HG03159 (cell line): ENCODE data around the gene CDR2L.
"Not testable (repeated sequence)": the region's sequence is repeated elsewhere in the genome, so short reads cannot be mapped to it uniquely, and the experiment has no call there.

Experiments
- ATAC-seq: cut with Tn5 transposase; IDR thresholded peaks from one replicate; pipeline ENCODE4 v1.9.1; 2021; ENCODE audit warnings: mild to moderate bottlenecking, moderate library complexity; ENCODE audit not compliant: unreplicated experiment

The CDR2L gene

DNA sequence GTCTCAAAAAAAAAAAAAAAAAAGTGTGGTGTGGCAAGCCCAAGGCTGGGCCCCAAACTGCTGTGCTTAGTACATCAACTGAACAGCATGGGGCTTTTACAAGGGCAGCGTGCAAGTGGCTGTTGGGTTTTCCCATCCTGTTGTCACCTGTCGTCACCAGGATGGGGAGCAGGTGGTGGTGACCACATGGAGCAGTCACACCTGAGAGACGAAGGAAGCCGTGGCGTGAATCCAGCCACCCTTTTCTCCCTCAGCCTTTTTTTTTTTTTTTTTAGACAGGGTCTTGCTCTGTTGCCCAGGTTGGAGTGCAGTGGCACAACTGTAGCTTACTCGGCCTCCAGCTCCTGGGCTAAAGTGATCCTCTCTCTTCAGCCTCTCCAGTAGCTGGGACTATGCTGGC lies 20.9 kb downstream of the CDR2L start:
- ATAC-seq, result no peak

DNA sequence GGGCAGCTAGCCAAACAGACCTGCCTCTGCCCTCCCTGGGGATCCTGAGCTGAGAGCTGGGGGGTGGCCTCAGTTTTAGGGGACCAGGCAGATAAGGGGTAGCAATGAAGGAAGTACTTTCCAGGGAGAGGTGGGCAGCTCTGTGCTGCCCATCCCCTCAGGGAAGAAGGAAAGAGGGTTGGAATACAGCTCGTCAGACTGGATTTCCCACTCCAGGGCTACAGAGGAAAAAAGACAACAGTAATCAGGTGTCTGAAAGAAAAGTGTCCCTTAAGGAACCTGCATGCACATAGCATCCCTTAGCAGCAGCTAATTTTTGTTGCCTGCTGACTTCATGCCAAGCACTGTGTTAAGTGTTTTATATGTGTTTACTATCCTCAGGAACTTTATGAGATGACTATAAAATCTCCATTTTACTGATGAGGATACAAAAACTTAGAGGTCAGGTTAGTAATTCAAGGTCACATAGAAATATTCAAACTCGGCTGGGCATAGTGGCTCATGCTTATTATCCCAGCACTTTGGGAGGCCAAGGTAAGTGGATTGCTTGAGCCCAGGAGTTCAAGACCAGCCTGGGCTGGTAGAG lies 21.8 kb downstream of the CDR2L start:
- ATAC-seq, result no peak

DNA sequence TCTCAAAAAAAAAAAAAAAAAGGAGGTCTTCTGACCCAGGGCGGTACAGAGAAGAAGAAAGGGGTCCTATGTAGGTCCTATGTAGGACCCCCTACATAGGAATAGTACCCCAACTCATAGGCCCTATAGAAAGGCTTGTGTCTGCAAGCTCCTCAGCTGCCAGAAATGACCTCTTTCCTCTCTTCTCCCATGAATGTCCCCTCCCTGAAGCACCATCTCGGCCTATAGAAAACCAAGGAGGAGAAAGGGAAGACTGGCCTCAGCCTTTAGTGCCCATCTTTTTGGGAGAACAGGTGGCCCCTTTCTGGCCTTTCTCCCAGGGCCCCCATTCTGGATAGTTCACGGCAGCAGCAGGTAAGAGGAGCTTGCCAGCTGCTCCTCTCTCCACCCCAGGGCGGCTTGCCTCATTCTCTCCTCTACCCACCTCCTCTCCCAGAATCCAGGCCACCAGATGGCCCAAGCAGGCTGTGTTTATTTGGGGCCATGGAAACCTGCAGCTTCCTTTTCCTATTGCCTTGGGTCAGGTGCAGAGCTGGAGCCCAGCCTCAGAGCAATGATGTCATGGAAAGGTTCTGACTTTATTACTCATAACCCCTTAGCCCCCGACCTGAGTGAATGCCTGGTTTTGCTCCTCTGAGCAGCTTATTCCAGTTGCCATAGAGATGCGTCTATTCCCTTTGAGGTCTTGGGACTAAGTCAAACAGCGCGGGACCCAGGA lies 23.4 kb downstream of the CDR2L start:
- ATAC-seq, result no peak

DNA sequence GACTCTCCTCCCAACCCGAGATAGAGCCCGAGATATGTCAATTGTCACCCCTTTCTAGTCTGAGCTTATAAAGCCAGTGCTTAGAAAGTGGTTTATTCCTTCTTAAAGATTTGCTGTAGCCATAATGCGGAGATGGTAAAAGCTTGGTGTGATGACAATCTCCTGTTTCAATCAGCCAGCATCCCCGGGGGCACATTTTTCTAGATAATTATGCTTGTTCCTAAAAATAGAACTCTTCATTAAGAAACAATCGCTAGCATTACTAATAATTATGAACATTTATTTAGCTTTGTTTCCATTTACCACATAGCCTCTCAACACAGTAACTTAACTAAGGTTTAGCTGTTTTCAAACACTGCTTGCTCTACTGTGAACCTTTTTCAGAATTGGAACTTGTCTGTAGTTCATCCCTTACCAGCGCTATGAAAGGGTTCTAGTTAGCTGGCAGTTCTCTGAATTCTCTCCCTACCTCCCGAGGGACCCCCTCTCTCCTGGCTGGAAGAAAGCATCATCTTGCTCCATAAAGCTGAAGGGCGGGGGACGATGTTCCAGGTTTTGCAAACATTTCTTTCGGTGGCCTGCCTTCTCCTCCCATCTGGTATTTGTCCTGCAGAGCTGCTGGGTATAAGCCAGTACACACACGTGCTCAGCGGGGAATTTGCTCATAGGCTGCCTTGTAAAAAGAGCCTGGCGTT lies 24.1 kb downstream of the CDR2L start:
- ATAC-seq, result no peak

DNA sequence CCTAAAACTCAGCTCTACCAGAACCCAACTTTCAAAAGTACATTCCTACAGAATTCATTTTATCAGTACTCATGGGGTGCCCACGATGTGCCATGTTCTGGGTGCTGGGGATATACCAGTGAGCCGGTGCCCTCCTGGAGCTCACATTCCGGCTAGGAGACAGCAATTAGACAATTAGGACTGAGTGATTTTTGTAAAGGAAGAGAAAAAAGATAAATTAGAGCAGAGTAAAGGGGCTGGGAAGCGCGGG lies 24.6 kb downstream of the CDR2L start:
- ATAC-seq, result no peak

DNA sequence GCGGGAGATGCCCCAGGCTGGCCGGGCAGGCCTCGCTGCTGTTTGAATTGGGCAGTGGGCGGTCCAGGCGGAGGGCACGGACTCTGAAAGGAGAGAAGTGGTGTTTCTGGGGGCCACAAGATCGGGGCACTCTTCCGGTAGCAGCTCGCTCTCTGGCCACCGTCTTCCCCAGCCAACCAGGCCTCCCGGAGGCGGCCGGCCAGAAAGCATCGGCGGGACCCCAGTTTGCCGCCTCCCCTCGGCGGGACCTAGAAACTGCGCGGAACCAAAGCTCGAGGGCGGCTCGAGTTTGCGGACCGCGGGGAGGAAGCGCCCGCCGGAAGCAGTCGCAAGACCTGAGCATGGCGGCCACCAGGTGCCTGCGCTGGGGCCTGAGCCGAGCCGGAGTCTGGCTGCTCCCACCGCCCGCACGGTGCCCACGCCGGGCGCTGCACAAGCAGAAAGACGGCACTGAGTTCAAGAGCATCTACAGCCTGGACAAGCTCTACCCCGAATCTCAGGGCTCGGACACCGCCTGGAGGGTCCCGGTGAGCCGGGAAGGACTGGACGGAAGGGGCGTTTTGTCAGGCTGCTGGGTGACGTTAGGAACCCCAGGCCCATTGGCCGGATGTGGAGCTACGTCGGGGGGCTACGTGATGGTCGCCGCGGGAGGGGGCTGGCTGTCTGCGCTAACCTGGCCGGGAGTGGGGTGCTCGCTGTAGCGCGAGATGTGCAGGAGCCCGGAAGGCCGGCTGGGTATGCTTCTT lies 25.1 kb downstream of the CDR2L start, which contains the start of gene MRPL58:
MRPL58 (plus strand) TSS at position 325 of the 746 bp plus-strand sequence; CDS start at position 342, 17 bp downstream.
- ATAC-seq, result peak; percentile 81

DNA sequence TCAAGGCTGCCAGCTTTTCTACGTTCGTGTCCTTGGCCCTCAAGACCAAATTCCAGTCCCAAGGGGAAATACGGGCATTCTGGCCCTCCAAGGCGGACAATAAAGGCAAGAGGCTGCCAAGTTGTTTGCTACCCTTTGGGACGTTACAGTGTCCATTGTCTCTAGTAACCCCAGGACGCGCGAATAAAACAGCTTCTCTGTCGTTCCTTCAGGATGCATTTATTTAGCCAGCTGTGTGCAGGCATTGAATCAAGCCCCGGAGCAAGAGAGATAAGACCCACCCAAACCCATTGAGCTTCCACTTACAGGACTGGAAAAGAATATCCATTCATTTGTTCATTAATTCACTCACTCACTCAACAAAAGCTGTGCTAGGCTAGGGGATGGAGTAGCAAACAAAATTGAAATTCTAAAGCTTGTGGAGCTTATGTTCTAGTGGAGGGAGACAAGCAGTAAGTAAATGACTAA lies 25.7 kb downstream of the CDR2L start:
- ATAC-seq, result no peak

DNA sequence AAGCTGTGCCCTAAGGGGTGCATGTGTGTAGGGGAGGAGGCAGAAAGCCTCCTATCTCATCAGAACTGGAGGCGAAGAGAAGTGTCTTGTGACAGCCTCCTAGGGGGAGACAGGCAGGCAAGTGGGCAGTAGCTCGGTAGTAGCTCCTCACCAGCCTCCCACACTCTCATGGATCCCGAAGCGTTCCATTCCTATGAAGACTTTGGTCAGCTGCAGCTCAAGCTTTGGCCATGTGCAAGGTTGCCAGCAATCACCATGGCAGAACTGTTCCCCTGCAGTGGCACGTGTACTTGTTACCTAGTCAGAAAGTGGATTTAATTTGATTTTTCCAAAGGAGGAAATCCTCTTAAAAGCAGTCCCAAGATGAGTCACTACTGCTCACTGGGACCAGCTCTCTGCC lies 31.7 kb downstream of the CDR2L start:
- no peak for ATAC-seq

DNA sequence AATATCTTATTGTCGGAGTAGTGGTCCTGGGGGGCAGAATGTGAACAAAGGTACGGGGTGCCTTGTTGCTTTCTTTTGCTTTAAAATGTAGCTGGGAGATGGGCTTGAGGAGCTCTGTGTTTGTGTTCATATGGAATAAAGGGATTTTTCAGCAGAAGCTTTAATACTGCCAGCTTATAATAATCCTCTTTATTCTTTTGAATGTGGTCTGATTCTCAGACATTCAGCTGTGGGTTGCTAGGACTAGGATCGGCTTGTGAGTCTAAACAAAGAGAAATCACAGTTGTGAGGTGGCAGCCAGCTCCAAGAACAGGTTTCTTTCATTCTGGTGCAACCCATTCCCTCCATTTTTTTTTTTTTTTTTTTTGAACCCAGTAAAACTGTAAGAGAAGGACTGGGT lies 32.3 kb downstream of the CDR2L start:
- ATAC-seq, result no peak

DNA sequence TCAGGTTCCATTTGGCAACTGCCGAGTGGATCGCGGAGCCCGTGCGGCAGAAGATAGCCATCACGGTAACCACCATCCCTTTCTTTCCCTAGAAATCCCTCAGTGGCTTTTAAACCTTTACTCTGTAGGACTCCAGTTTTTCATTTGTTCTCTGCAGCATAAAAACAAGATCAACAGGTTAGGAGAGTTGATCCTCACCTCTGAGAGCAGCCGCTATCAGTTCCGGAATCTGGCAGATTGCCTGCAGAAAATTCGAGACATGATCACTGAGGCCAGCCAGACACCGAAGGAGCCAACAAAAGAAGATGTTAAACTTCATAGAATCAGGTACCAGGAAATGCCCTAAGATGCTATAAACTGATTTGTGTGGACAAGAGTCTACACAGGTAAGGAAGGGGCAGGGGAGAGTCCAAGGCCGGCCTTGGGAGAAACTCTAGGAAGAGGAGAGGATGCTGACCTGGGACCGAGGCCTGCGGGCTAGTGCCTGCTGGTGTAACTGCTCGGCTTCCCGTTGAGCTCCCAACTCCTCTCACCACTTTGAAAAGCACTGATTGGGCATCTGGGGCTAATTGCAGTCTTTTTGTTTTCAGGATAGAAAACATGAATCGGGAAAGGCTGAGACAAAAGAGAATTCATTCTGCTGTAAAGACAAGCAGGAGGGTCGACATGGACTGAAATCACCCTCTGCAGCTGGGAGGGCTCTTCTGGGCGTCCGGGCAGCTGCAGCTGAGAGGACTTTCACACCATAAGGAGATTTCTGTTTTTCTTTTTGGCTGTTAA lies 33.1 kb downstream of the CDR2L start:
- no peak for ATAC-seq

DNA sequence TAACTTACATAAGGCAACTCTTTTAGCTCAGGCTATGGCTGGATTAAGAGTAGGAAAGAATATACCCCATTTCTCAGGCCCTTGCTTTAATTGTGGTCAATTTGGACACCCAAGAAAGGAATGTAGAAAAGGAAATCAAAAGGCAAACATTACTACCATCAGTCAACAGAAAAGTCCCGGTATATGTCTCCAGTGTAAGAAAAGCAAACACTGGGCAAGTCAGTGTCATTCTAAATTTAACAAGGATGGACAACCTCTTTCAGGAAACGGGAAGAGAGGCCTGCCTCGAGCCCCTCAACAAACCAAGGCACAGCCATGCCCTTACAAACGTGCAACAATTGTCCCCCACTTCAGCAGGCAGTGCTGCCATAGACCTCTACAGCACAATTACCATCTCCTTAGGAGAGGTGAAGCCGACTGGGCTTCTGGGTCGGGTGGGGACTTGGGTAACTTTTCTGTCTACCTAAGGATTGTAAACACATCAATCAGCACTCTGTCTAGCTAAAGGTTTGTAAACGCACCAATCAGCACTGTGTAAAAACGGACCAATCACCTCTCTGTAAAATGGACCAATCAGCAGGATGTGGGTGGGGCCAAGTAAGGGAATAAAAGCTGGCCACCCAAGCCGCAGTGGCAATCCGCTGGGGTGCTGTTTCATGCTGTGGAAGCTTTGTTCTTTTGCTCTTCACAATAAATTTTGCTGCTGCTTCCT lies 37.4 kb downstream of the CDR2L start:
- ATAC-seq, result no peak

DNA sequence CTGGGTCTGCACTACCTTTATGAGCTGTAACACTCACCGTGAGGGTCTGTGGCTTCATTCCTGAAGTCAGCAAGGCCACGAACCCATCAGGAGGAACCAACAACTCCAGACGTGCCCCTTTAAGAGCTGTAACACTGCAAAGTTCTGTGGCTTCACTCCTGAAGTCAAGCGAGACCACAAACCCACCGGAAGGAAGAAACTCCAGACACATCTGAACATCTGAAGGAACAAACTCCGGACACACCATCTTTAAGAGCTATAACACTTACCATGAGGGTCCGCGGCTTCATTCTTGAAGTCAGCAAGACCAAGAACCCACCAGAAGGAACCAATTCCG lies 37.9 kb downstream of the CDR2L start:
- not testable (repeated sequence) for ATAC-seq

DNA sequence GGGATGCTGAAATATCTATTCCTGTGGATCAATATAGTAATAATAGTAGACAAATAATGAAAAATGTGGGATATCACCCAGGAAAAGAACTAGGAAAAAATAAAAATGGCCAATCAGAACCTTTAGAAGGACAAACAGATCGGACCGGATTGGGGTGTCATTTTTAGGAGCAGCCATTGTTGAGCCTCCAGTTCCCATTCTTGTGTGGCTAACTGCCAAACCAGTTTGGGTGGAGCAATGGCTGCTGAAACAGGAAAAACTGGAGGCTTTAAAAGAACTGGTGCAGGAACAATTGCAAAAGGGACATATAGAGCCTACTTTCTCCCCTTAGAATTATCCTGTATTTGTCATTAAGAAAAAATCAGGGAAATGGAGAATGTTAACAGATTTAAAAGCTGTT lies 39.2 kb downstream of the CDR2L start:
- ATAC-seq, result not testable (repeated sequence)

DNA sequence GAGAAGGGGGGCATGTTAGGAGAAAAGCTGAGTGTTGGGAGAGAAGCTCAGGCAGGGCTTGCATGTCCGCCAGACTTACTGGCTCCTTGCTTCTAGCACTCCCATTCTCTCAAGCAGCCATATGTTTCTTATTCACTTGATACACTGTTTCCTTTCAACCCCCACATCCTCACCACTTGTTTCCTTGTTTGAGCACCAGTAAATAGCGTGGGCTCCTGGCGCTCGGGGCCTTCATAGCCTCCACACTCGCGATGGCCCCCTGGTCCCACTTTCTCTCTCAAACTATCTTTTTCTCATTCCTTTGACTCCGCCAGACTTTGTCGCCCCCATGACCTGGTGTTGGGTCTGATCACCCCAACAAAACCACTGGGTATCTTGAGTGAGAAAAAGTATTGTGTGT lies 42.7 kb downstream of the CDR2L start:
- ATAC-seq, result no peak

DNA sequence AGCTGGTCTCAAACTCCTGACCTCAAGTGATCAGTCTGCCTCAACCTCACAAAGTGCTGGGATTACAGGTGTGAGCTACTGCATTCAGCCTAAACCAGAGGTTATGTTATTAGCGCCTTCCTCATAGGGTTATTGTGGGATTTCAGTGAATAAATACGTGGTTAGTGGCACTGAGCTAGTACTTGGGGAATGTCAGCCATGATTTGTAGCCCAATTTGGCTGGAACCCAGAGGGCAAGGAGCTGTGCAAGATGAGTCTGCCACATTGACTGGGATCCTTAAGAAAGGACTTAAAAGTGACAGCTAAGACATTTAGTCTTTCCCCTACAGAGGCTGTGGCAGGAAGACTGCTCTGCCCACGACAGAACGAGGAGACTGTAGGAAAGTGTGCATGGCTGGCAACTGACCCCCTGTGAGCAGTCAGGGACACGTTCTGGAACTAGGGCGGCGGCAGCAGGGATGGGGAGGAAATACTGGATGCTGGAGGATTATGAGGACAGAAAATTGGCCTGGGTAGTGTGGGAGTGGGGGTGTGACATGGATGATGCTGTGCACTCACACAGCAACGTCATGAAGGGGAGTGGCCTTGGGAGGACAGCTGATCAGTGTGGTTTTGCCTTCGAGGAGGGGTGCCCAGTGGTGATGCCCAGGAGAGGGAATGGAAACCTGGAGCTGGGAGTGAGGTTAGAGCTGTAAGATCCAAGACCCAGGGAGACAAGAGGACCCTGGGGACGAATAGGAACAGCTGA lies 44.7 kb downstream of the CDR2L start:
- no peak for ATAC-seq

DNA sequence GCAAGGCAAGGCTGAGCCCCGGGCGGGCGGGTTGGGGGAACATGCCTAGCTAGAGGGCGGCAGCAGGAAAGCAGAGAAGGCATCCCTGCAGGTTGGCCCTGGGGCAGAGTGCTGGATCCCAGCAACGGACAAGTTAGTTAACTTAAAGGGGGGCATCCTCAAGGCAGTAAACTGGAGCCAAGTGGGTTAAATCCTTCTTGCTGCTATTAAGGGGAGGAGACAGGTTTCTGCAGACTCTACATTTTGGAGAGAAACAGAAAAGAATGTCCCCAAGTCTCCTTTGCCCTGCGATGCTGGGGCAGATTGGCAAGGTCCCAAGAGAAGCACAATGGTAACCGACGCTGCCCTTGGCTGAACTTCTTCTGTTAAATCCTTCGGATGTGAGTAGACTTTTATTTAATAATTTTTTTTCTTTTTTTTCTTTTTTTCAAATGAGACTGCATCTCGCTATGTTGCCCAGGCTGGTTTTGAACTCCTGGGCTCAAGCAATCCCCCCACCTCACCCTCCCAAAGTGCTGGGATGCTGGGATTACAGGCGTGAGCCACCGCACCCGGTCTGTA lies 45.4 kb downstream of the CDR2L start:
- no peak for ATAC-seq

DNA sequence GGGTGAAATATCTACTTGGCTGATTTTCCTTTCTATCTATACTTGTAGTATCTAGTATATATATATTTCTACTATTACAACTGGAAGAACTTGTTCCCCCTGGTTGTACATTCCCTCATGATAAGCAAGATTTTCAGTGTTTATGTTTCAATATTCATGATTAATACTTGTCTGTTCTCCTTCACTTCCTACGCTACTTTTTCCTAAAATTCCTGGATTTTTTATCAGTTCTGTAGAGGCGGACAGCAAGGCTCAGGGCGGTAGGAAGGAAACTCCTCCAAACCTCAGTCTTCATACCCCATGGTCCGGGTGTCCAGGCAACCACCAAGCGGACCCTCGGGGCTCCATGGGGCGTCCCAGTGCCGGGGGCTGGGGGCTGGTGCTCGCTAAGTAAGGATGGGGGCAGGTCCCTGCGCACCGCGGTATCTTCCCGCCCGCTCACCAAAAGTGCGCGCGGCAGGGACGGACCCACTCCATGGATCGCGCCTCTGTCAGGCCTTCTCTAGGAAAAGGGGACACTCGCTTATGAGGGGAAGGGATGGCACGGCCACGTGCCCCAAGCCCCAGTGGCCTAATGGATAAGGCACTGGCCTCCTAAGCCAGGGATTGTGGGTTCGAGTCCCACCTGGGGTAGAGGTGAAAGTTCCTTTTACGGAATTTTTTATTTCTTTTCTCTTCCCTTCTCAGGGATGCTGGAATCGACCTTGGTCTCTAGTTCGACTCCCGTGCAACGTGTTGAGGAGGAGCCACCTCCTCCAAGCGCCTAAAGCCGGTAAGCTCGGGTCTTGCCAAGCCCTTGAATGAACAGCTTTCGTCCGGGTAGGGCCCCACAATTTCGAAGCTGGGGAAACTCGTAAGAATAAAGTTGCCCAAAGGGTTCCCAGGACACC lies 46.2 kb downstream of the CDR2L start:
- ATAC-seq, result peak; percentile 39

DNA sequence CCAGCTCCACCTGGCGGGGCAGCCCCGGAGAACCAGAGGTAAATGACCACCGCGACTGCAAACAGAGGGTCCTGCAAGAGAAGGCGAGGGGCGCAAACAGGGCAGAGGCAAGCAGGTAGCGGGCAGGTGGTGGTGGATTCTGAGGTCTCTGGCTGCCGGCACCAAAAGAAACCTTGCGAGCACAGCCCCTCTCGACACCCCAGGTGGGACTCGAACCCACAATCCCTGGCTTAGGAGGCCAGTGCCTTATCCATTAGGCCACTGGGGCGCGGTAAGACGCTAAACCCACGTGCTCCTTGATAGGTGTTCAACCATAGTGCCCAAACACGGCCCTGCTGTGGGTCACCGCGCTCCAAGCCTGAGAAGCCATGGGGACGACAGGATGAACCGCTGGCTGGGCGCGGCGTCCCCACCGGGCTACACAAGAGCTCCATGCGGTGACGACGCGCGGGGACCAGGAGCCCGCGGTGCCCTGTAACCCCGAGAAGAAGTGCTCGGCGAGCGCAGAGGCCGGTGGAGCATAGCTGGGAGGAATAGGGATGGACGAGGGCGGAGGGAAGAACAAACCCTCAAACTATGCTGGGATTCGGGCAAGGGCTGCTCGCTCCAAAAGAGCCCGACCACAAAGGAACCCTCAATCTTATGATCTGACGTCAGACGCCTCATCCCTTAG lies 46.9 kb downstream of the CDR2L start:
- peak; percentile 53 for ATAC-seq
